Brain pericyte (primary cell): ENCODE data around the gene PRMT3.
"Not testable (repeated sequence)": the region's sequence is repeated elsewhere in the genome, so short reads cannot be mapped to it uniquely, and the experiment has no call there.

Experiments used
- DNase-seq: peaks from one replicate; pipeline ENCODE4 v3.0.0-alpha.2; 2012; ENCODE audit warnings: low read depth, low spot score

The PRMT3 gene

DNA sequence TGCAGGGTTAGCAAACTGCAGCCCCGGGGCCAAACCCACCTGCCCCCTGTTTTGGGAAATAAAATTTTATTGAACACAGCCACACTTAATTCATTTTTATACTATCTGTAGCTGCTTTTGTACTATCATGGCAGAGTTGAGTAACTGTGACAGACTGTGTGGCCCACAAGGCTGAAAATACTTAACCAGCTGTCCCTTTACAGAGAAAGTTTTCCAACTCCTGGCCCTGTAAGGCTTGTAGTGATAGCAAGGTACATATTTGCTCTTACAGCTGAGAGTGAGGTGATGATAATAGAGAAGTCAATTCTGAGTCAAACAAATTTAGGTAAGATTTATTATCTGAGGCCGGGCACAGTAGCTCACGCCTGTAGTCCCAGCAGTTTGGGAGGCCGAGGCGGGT lies 124.5 kb downstream of the PRMT3 start:
- no peak for DNase-seq

DNA sequence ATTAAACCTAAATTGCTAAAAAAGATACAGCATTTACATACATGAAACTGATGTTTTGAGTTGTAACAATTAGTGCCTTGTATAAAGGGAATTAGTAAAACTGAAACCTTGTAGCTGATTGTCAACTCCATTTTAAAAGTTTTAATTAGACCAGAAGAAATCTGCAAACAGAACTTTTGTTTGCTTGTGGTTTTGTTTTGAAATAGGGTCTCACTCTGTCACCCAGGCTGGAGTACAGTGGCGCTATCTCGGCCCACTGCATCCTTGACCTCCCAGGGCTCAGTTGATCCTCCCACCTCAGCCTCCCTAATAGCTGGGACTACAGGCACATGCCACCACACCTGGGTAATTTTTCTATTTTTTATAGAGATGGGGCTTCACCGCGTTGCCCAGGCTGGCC lies 125.4 kb downstream of the PRMT3 start:
- no peak for DNase-seq

DNA sequence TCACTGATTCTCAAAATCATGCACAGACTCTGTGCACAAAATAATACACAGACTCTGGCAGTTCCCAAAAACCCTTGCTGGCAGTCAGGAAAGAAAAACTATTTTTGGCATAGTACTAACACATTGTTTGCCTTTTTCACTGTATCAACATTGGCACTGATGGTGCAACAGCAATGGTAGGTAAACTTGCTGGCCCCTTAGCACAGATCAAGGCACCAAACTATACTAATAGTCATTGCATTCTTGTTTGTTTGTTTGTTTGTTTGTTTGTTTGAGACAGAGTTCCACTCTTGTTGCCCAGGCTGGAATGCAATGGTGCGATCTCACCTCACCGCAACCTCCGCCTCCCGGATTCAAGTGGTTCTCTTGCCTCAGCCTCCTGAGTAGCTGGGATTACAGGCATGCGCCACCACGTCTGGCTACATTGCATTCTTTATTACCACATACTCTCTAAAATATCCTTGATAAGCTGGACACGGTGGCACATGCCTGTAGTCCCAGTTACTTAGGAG lies 130.9 kb downstream of the PRMT3 start:
- DNase-seq, result no peak

DNA sequence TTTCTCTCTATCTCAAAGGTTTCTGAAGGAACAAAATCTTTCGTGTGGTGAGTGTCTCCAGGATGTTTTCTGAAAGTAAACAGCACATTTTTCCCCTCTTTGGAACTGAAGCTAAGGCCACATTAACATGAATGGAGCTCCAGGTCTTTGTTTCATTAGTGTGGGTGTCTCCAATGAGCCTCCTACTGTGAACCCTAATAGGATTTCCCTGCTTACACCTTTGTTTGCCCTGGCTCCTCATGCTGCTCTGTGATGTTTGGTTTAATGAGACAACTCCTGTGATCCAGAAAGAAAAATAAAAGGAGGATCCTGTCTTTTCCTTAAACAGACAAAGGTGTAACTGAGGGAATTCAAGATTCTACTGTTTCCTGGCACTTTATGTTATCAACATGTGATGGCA lies 135.0 kb downstream of the PRMT3 start:
- DNase-seq, result no peak

DNA sequence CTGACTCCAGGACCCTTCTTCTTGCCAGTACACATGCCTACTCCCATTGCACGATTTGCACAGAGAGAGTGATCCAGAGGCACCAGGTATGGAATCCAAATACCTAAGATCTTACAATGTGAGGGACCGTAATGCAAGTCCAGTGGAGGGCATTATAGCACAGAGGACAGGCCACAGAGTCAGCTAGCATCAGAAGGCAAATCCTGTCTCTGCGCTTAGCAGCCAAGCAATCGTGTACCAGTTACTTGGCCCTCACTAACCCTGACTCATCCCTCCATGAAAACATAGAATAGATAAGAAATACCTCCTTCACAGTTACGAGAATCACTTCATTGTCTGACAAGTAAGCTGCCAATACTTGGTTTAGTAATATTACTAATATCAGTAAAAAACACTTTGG lies 142.2 kb downstream of the PRMT3 start:
- DNase-seq, result no peak

DNA sequence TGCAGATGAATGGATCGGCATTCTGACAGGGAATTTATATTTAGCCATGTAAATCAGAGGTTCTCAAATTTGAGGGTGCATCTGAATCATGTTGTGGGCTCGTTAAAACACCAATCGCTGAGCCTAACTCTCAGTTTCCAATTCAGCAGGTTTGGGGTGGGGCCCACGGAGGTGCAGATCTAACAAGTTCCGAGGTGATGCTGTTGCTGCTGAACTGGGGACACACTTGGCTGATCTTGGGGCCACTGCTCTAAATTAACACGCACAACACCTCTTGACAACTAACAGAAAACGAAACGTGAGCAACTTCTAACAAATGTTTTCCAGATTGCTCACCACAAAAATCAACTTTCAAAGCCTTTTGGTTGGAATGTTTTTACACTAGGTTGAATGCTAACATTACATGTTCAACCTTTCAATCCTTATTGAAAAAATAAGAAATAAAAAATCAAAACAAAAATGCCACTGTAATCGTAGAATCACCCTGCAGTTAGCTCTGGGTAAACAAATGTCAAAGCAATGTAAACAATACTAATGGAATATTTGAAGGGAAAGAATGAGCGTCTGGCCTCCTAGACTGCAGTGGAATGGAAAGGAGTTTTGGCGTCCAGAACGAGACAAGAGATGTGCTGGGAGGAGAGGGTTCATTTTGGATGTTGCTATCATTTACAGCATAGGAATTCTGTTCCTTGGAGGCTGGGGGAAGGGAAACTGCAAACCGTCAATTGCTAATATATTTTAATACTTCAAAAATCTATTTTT lies 143.6 kb downstream of the PRMT3 start:
- DNase-seq, result no peak

DNA sequence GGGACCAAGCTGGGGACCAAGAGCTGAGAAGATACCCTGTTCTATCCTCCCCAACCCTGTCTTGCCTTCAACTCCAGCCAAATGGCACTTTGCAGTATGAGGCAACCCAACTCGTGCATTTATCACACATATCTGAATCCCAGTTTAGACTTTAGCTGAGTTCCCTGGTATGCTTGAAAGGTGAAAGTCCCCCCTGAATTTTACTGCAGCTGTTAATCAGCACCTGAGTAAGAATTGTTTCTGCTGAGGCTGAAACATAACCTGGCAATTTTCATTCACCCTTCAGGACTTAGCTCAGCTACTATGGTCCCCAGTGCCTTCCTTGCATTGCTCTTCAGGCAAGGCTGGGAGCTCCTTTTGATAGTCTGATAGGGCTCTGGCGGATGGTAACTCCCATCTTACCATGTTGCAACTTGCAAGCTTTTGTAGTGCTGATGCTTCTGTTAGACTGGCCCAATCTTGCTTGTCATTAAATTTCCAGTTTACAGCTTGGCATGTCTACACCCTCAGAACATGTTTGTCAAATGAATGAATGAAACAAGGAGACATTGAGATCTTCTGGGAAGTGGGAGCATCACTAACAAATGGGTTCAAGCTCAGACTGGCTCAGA lies 147.9 kb downstream of the PRMT3 start:
- DNase-seq, result no peak

DNA sequence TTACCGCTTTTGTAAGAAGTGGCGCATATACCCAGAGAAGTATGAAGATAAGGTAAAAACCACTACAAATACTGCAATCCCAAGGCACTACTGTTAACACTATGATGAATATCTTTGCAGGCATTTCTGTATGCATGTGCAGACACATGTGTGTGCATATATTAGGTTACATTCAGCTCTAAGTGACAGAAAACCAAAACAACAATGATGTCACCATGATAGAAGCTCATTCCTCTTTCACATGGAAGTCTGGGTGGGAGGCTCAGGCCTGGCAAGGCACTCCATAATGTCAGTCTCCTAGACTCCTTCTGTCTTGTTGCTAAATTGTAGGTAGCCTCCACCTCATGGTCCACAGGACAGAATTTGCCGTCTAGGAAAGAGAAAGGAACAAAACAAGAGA lies 148.8 kb downstream of the PRMT3 start:
- no peak for DNase-seq

DNA sequence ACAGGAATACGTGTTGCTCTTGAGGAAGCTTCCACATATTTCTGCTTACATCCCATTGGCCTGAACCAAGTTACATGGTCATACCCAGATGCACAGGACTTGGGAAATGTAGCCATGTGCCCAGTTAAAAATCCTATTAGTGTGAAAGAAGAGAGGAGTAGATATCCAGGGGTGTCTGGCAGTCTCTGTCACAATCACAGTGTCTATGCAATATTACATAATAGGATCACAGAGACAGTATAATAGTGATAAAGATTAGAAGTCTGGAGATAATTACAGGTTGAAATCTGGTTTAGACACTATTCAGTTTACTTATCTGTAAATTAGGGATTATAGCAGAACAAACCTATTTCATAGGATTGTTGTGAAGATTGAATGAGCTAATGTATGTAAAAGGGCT lies 149.3 kb downstream of the PRMT3 start:
- DNase-seq, result no peak

DNA sequence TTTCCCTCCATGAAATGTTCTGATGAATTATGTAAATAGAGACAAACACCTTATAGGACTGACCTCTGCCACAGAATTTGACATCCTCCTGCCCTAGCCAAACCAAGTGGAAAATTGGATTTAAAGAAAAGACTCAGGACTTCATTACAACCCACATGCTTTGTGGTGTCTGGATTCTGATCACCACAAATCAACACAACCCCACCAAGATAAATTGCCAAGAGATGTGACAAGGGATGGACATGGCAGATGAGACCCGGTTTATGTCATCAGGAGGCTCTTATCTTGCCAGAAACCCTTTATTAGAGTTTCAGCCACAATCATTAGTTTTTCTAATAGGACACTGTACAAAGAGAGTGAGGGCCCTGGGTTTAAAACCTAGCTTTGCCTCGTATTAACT lies 154.0 kb downstream of the PRMT3 start:
- DNase-seq, result no peak

DNA sequence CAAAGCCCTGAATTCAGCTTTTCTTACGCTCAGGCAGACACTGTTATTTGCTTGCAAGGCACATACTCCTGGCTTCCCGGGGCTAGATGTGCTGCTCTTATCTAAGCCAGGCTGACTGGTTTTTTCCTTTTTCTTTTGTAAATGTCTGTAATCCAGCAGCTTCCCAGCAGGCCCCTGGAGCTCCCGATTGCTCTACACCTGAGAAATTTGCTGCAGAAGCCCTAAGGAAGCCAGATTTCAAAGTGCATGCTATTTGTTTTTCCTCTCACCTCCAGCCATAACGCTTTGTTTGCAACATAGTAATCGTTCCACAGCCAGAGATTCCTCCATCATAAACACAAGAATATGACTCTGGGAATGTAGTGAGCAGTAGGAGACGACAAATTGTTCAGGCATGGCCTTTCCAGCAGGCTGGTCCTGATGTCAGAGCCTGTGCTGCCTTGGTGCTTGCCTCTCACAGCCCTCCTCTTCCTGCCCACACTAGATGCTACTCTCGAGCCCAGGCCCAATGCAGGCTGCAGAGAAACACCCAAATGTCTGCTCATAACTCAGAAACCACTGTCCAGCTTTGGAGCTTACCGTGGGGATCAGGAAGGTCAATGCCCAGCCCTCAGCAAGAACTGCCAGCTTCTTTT lies 157.2 kb downstream of the PRMT3 start:
- no peak for DNase-seq

DNA sequence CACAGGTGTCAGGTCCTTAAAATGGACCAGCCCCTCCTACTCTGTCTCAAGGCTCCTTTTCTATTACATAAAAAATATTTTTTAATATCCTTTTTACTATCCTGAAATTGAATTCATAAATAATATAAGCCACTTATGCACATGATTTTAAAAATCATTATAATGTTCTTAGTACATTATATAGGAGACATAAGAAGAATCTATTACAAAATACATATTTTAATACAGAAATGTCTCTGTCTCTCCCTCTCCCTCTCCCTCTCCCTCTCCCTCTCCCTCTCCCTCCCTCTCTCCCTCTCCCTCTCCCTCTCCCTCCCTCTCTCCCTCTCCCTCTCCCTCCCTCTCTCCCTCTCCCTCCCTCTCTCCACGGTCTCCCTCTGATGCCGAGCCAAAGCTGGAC lies 159.9 kb downstream of the PRMT3 start:
- no peak for DNase-seq

DNA sequence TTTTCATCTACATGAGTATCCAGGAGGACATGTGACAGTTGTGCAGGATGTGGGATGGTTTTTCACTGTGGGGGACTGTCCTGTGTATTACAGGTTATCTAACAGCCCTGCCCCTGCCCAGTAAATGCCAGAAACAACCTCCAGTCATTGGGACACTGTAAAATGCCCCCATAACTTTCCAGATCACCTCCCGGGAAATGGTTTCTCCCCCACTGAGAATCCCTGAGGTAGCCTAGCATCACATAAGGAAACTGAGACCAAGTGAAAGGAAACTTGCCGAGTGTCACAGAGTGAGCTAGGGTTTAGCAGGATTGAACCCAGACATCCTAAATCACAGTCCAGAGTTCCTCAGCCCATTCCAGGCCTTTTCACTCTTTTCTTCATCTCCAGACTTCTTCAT lies 163.6 kb downstream of the PRMT3 start:
- DNase-seq, result no peak

DNA sequence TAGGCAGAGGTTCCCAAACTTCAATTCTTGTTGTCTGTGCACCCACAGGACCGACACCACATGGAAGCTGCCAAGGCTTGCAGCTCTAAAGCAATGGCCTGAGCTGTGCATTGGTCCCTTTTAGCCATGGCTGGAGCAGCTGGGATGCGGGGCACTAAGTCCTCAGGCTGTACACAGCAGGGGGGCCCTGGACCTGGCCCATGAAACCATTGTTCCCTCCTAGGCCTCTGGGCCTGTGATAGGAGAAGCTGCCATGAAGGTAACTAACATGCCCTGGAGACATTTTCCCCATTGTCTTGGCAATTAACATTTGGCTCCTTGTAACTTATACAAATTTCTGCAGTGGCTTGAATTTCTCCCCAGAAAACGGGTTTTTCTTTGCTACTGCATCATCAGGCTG lies 168.3 kb downstream of the PRMT3 start:
- DNase-seq, result no peak

DNA sequence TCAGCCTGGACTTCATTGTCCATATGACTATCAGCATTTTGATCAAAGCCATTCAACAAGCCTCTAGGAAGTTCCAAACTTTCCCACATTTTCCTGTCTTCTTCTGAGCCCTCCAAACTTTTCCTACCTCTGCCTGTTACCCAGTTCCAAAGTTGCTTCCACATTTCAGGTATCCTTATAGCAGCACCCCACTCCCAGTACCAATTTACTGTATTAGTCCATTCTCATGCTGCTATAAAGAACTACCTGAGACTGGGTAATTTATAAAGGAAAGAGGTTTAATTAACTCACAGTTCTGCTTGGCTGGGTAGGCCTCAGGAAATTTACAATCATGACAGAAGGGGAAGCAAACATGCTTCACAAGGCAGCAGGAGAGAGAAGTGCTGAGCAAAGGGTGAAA lies 168.9 kb downstream of the PRMT3 start:
- DNase-seq, result not testable (repeated sequence)

DNA sequence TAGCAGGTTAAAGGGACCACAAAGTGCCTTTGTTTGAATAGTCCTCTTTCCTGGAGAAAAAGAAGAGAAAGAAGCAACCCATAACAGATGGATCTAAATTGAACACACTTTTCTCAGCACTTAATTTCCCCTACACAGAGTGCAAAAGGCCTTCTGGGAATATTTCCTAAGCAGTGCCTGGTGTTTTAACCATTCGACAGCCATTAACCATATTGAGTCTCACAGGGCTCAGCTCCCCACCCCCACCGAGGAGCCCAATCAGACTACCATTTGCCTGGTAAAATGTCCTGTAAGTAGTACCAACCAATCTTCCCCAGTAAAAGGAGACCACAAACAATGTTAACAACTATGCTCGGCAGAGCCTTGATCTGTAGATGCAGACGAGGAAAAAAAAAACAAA lies 171.2 kb downstream of the PRMT3 start:
- DNase-seq, result no peak
